Urothelium cell line (cell line): Measurements from ENCODE around the gene MCRIP2.
A peak's percentile ranks its signal among the peaks of the same experiment; 100 is the strongest.

Experiments
- DNase-seq: peaks from one replicate; pipeline ENCODE4 v3.0.0; 2011; ENCODE audit warnings: low spot score, mixed read lengths
- FAIRE-seq: peaks from 2 replicates; lab custom pipeline; 2011; peaks lifted over from hg19 to GRCh38; lab: Jason Lieb, UNC

The MCRIP2 gene

DNA sequence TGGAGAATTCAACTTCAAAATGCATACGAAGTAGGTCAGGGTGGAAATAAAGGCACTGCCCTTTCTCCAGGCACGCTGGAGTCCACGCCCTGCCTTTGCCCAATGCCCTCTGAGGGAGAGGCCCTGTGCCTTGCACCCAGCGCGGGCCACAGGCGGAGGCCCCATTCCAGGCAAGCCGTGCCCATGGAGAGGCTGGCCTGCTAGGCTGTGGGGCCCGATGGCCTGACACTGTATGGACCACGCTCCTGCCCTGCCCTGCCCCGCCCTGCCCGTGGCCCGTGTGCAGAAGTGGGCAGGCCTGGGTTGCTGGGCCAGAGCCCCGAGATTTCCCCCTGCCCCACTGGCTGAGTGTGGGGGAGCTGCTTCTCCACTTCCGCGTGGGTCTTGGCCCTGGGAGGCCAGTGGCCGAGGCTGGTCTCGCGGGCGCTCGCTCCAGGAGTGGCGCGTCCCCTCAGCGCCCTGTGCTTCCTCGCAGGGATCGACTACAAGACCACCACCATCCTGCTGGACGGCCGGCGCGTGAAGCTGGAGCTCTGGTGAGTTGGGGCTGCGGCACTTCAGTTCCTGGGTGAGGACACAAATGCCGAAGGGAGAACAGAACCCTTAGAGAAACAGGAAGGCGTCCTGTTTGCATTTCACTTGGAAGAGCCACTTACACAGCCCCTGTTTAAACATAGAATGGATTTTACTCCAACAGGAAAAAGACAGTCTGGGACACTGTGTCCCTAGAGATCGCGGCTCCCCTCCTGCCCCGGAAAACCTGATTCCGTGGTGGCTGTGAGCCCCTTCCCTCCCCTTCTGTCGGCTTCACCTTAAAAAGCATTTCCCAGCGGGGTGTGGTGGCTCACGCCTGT is 24.7 kb upstream of the MCRIP2 start:
- no peak for FAIRE-seq
- DNase-seq = no peak

DNA sequence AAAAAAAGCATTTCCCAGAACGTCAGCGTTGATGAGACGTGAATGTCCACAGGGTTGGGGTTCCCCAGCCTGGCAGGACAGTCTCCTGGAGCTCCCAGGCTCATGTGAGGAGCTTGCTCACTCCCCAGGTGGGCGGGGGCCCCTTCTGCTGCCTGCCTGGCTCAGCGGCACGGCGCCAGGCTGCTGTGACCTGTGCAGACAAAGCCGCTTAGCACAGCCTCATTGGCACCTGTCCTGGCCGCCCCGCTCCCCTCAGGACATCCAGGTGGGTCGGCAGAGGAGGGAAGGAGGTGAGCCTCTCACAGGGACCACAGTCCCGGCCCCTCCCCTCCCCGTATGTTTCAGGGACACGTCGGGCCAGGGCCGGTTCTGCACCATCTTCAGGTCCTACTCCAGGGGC is 23.8 kb upstream of the MCRIP2 start:
- DNase-seq = no peak
- FAIRE-seq = no peak

DNA sequence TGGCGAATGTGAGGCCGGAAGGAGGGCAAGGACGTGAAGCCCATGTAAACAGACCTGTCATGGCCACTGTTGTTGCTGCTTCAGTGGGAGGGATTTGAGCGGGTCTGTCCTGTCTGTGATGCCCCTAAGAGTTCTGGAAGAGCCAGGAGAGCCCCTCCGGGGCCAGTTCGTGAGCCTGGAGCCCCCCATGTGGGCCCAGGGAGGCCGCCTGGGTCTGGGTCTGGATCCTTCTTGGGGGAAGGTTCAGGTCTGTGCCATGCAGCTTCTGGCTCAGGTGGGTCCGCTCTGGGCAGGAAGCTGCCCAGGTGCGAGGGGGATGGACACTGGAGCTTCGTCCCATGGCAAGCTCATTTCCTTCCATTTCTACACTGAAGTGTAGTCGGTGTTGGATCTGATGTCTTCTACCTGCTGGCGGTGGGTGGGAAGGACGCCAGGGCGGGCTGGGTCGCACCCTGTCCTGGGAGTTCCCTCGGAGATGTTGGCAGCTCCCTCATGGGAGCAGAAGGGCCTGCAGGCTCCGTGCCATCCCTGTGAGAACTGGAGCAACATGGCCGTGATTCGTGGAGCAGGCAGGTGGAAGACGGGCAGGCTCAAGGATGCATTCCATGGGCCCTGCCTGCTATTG is 22.0 kb upstream of the MCRIP2 start:
- FAIRE-seq (no peak), DNase-seq (no peak)

DNA sequence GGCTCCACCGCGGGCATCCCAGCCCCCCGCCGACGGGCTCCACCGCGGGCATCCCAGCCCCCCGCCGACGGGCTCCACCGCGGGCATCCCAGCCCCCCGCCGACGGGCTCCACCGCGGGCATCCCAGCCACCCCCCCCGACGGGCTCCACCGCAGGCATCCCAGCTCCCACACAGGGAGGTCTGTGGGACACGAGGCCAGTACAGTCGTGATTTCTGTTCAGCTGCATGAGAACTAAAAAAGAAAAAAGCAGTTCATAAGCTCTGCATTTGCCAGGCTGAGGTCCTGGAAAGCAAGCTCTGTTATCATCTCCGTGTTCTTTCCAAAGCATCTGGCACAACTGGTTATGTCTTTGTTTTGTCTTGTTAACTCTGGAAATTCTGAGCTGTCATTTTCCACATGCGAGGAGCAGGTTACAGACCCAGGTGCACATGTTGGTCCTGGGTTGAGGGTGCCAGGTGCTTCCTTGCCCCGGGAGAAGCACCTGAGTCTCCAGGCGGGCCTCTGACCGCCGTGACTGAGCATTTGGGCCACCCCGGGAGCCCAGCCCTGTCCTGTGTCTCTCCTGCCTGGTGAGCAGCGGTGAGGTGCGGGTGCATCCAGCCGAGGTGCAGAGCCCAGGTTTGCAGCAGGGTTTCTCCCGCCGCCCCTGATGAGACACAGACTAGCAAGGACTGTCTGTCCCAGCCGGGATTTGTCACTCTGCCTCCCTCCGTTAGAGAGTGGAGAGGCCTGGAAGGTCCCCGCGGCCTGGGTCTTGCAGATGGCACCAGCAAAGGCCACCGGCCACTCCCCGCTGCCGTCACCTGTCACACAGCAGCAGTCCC is 20.7 kb upstream of the MCRIP2 start:
- no peak for FAIRE-seq
- no peak for DNase-seq

DNA sequence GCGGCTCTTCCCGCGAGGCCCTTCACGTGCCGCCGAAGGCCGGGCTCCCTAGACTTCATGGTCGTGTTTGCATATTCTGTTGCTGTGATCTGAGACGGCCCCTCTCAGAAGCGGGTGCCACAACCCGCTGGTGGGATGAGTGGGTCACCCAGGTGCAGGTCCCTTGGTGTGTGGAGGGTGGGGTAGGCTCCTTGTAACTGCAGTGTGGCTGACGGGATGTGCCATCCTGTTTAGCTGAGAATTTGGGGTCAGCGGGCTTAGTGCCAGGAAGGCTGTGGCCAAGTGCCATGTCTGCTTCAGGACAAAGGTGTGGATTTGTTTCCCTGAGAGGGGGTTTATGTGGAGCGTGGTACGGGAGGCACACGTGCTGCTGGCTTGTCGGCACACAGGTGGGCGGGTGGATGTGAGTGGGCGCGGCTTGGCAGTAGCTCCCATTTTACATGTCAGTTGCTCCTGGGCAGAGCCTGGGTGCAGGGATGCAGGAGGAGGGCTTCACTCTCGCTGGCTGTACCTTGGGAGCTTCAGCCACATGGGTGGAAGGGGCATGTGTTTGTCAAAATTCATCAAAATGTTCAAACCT is 20.0 kb upstream of the MCRIP2 start:
- DNase-seq (no peak), FAIRE-seq (no peak)

DNA sequence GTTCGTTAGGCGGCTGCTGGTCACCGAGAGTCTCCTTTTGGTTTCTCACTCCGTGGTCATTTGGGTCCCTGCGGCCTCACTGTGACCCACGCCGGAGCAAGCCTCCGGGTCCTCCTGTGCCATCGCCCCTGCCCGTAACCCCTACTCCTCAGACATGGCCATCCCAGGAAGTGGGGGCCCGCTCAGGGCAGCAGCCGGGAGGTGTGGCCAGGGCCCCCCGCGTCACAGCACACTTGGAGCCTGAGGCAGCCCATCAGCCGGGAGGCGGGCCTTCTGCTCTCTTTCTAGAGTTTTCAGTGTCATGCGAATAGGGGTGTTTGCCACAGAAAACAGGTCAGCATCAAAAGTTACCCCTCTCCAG is 18.7 kb upstream of the MCRIP2 start:
- no peak for FAIRE-seq
- no peak for DNase-seq

DNA sequence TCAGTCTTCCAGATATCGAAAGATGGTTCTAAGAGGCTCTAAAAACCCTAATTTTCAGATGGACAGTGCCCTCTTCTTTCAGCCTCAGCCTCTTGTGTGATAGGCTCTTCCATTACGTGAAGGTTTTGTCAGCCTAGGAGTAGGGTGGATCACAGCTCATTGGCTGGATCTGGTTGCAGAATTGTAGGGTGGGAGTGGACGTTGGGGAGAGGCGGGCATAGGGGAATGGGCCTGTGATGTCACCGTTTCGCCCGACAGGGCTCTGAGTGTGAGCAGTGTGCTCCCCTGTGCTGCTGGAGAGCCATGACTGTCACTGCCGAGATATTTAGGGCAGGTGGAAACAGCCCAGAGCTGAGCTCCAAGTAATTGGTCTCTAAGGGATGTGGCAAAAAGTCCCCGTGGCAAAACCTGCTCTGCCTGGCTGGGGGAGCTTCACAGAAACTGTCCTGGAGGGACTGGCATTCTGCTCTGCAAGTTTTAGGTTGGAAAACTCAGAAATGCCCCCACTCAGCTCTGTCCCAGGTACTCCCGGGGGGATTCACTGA is 17.0 kb upstream of the MCRIP2 start:
- FAIRE-seq (no peak), DNase-seq (no peak)

DNA sequence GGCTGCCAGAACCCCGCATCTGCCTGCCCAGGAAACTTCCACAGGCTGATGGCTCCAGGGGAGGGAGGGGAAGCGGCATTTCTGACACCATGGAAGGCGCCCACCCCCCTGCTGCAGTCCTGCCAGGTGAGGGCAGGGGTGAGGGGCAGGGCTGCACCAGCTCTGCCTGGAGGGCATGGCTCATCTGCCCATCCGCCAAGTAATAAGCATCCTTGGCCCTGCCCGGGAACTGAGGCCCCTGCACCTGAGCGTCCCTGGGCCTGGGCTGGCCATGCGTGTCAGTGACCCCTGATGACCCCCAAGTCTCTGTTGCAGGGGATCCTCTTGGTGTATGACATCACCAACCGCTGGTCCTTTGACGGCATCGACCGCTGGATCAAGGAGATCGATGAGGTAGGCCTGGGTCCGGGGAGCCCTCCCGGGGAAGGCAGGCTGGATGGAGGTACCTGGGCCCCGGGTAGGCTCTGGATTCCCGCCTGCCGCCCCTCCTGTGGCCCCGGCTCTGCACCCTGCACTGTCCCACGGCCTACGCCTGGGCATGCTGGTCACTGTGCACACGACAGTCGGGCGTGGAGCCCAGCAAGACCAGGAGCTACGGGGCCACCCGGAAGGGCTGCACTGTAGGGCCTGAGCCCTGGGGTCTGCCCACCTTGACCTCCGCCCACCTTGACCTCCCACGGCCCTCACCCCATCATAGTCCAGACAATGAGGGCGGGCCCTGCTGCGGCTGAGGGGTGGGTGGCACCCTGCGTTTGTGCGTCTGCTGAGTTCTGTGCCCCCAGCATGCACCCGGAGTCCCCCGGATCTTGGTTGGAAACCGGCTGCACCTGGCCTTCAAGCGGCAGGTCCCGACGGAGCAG is 16.3 kb upstream of the MCRIP2 start:
- no peak for FAIRE-seq
- DNase-seq = no peak

DNA sequence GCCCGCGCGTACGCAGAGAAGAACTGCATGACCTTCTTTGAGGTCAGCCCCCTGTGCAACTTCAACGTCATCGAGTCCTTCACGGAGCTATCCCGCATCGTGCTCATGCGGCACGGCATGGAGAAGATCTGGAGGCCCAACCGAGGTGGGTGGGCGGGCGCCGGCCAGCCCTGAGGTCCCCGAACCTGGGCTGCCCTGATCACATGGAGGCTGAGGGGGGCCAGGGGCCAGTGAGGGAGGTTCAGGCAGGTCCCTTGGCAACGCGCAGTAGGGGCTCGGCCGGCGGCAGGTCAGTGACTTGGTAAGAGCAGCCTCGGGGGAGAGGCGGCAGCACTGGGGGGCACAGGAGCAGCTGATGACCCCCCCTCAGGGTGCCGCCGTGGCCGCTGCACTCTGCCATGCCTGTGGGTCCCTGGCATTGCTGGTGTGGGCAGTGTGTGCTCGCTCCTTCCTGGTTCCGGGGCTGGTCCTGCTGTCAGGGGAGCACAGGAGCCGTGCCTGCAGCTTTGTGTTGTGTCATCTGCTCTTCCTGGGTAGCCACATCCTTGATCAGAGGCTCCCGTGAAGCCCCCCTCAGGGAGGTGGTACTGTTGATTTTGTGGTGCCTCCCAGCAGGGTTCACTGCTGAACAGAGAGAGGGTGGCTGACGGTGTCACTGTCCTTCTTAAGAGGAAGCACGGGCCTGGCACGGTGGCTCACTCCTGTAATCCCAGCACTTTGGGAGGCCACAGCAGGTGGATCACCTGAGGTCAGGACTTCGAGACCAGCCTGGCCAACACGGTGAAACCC is 15.5 kb upstream of the MCRIP2 start:
- FAIRE-seq (no peak), DNase-seq (no peak)

DNA sequence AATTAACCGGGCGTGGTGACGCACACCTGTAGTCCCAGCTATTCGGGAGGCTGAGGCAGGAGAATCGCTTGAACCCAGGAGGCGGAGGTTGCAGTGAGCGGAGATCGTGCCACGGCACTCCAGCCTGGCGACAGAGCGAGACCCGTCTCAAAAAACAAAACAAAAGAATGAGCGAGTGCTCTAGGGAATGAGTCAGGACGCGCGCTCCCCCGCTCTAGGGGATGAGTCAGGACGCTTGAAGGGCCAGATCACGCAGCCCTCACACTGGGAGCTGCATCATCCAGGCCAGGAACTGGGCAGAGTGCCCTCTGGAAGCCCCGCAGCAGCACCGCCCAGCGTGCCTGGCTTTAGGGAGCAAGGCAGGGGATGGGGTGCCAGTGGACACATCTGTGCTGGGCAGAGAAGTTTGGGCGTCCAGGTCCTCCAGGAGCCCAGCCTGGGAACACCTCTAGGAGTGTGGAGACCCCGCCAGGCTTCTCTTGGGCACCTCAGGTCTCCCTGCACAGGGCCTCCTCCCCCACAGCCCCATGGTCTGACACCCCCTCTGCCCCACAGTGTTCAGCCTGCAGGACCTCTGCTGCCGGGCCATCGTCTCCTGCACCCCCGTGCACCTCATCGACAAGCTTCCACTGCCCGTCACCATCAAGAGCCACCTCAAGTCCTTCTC is 14.7 kb upstream of the MCRIP2 start:
- DNase-seq (peak; percentile 95), FAIRE-seq (no peak)

DNA sequence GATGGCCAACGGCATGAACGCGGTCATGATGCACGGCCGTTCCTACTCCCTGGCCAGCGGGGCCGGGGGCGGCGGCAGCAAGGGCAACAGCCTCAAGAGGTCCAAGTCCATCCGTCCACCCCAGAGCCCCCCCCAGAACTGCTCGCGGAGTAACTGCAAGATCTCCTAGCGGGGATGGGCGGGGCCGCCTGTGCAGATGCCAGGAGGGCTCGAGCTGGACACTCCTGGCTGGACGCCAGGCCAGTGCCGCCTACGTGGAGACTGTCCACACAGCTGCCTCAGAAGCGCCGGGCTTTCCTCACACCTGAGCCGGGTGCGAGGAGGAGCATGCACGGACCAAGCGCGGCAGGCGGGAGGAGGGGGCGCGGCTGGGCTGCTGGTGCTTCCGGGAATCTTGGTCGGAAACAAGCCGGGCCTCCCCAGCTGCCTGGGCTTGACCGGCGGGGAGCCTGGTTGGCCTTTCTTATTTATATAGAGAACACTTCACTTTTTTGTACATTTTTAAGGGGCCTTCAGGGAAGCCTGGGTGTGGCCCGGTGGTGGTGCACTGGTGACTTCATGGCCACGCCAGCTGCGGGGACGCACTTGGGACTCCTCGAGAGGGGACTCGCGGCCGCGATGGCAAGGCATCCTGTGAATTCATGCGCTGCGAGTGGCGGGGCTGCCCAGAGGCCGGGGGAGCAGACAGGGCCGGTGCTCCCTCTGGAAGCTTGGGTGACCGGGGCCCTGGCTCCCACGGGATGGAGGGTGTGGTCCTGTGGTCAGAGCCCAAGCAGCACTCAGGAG is 14.0 kb upstream of the MCRIP2 start:
- DNase-seq = no peak
- FAIRE-seq = no peak

DNA sequence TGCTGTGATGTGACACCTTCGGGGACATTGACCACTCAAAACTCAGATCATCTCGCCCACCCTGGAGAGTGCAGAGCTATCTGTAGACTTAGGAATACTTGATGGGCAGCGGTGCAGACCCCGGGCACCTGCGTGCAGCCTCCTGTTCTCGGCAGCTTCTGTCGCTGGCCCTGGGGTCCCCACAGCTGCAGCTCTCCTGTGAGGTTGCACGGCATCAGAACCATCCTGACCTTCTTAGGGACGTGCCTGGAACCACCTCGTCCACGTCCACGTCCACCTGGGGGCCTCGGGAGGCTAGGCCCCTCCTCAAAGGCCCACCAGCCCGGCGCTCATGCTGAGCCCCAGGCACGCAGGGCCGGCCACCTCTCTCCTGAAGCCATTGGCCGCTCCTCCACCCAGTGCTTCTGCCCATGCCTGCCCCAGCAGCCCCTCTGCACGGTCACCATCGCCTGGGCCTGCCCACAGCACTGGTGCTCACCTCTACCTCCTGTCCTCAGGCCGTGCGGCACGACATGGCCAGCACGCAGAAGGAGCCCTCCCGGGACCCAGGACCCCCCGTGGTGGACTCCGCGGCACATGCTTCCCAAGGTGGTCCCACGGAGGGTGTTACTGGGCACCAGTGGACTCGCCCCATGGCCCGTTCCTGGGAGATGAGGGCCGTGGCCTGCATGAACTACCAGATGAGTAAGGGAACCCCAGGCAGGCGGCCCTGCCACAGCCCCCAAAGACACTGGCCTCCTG is 13.1 kb upstream of the MCRIP2 start:
- no peak for DNase-seq
- no peak for FAIRE-seq

DNA sequence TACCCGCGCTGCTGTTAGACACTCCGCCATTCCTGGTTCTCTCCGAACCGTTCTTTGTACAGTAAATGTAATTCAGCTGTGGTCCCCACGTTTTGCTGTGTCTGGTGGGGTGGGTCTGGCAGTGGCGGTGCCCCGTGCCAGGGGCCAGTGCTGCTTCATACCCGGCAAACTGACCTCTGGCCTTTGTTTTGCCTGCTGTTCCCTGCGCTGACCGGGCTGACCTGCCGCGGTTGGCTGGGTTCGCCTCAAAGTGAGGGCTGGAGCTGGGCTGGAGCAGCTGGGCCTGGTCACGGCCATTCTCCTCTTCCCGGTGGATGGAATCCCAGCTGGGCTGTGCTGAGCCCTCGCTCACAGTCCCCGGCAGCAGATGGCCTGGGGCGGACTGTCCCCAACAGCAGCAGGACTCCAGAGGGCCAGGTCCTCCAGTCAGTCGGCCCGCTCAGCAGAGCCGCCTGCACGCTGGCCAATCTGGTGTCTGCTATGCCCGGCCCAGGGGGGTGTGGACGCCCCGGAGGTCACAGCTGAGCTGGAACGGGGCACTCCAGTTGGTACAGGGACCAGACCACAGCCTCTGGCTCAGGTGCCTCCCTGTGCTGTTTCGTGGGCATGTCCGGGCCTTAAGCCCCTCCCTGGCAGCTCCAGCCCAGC is 12.3 kb upstream of the MCRIP2 start:
- FAIRE-seq = no peak

DNA sequence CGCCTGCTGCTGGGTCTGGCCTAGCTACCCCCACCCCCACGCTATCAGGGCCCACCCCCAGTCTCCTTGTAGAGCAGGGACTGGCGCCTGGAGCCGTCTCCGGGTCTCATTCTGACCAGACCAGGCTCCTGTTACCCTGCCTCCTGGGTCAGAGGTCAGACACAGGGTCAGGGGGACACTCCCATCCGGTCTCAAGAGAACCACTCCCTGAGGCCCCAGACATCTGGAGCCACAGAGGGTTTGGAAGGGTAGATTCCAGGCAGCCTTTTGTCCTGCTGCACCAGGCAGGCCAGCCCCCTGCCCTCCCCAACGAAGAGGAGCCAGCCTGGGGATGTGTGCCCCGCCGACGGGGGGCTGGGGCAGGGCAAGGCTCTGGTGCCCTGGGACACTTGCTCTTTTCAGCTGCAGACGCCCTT is 11.8 kb upstream of the MCRIP2 start:
- no peak for FAIRE-seq
- DNase-seq = no peak

More for the DNA sequence above, 12.3 kb upstream of the MCRIP2 start:
- no peak for DNase-seq

DNA sequence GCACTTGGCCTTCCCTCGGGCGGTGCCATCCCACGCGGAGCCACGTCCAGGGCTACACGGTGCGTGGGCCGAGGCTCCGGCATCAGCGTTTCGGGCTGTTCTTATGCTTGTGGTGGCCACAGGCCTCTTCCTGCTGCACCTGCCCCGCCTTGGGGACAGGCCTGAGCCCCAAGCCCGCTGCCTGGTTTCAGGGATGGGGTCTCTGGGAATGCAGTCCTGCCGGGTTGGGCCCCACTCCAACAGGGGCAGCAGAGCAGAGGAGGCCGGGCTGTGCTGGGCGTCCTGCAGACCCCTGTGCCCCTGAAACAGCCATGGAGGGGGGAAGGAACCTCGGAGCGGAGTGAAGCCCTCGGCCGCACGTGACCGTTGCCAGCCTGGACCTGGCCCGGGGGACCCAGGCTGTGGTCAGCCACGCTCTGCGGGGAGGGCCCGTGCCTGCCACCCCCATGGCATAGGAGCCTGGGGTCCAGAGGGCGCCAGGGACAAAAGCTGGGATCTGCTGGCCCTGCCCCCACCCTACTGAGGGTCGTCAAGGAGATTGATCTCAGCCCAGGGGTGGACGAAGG is 11.3 kb upstream of the MCRIP2 start:
- DNase-seq (no peak), FAIRE-seq (no peak)

DNA sequence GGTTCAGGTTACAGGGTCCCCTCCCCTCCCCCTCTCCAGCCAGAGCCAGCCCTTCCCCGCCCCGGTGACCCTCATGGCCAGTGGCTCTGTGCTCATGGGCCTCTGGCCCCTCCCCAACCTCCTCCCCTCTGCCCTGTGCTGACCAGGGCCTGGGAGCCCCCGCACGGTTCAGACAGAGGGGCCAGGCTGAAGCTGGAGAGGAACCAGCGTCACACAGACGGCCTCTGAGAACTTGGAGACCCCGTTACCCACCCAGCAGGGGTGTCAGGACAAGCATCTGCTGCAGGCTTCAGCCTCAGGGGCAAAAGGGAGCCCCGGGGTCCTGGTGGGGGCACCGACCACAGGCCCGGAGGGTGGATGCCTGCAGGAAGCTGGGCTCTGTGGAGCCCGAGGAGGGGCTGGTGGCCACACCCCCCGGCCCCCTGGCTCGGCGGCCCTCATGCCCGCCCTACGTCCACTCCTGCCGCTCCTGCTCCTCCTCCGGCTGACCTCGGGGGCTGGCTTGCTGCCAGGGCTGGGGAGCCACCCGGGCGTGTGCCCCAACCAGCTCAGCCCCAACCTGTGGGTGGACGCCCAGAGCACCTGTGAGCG is 10.7 kb upstream of the MCRIP2 start, which contains the start of gene WFIKKN1:
Gene WFIKKN1 (plus strand): TSS at position 171 of the 591 bp plus-strand sequence. CDS start 269 bp downstream, at position 440.
- DNase-seq (no peak), FAIRE-seq (no peak)
